Posterior vena cava (tissue), 2 donors: ENCODE data around the gene MAD2L2. TPM values are rescaled to one million over a fixed set of nuclear protein-coding genes. Genes with fewer than 3 reads are reported as not detected.
"Not testable (repeated sequence)": the region's sequence is repeated elsewhere in the genome, so short reads cannot be mapped to it uniquely, and the experiment has no call there.

Source experiments
- DNase-seq: peaks from one replicate; pipeline ENCODE4 v3.0.0-alpha.2; 2020; ENCODE audit warnings: low spot score
- intact Hi-C, 2 donors: fragments of 100-400 bp; cut with DNase I; formaldehyde crosslinking; loops; one replicate each; pipeline versions ENCODE4 v1.14.1 to v1.14.2; 2022 to 2023
- total RNA-seq, 2 donors: library from RNA; stranded (reverse); fragmentation: NEBNext Ultra II Directional; extraction: Animal tissue kit (Norgen Biotek cat#: 25700); gene quantifications; one replicate each; pipeline ENCODE4 v1.2.1, GENCODE V29; 2021
- donor health status: DM: yes; HTN: yes; CAD: no.
- donor health status: DM: yes; HTN: yes; CAD: no.

Gene MAD2L2
- total RNA-seq, 2 donors from 2014 or later, result 18.4 to 22.6 TPM

- intact Hi-C loops, result loop anchor here (5.0 to 10.0 kb wide), 3 partner anchors 311 to 603 kb away; partner anchors contain the start of gene MTOR (in 1 of the 2)
- peak; percentile 94 for DNase-seq
Observed at GRCh38 chr1:11645670-11646265, 35.2 kb downstream of the MAD2L2 start.

- intact Hi-C loops, result loop anchor here (5.0 to 10.0 kb wide), 3 partner anchors 310 to 603 kb away; partner anchors contain the start of gene MTOR (in 1 of the 2)
- no peak for DNase-seq
Observed at GRCh38 chr1:11645270-11645669, 35.7 kb downstream of the MAD2L2 start.

GRCh38 chr1:11643782-11644181 is 37.2 kb downstream of the MAD2L2 start:
- intact Hi-C loops, result loop anchor here (5.0 to 10.0 kb wide), 3 partner anchors 309 to 401 kb away; partner anchors contain the start of gene MTOR (in 1 of the 2)

GRCh38 chr1:11642418-11643017 is 38.4 kb downstream of the MAD2L2 start:
- intact Hi-C loops, result loop anchor here (5.0 to 10.0 kb wide), 3 partner anchors 308 to 400 kb away; partner anchors contain the start of gene MTOR (in 1 of the 2)
- DNase-seq, result not testable (repeated sequence)

More at GRCh38 chr1:11643782-11644181, 37.2 kb downstream of the MAD2L2 start:
- DNase-seq, result no peak

- no peak for DNase-seq
- intact Hi-C loops, result loop anchor here (5.0 to 10.0 kb wide), 3 partner anchors 307 to 400 kb away; partner anchors contain the start of gene MTOR (in 1 of the 2)
Observed at GRCh38 chr1:11641776-11642305, 39.1 kb downstream of the MAD2L2 start.

GRCh38 chr1:11640944-11641343 is 40.0 kb downstream of the MAD2L2 start:
- intact Hi-C loops, result loop anchor here (5.0 to 10.0 kb wide), 3 partner anchors 306 to 399 kb away; partner anchors contain the start of gene MTOR (in 1 of the 2)
- no peak for DNase-seq

GRCh38 chr1:11640101-11640500 is 40.8 kb downstream of the MAD2L2 start:
- intact Hi-C loops, result loop anchor here (5.0 to 10.0 kb wide), 3 partner anchors 305 to 398 kb away; partner anchors contain the start of gene MTOR (in 1 of the 2)
- DNase-seq, result no peak

- intact Hi-C loops, result loop anchor here in 1 of 2 donors (10.0 kb wide), 1 partner anchor 395 kb away; no protein-coding TSS in a partner anchor
- no peak for DNase-seq
Observed at GRCh38 chr1:11639372-11639771, 41.6 kb downstream of the MAD2L2 start.

GRCh38 chr1:11638121-11638520 is 42.8 kb downstream of the MAD2L2 start:
- intact Hi-C loops, result loop anchor here in 1 of 2 donors (10.0 kb wide), 1 partner anchor 393 kb away; no protein-coding TSS in a partner anchor
- DNase-seq, result no peak

- intact Hi-C loops, result loop anchor here in 1 of 2 donors (10.0 kb wide), 1 partner anchor 390 kb away; no protein-coding TSS in a partner anchor
Observed at GRCh38 chr1:11634365-11635192, 46.4 kb downstream of the MAD2L2 start.

GRCh38 chr1:11629184-11630016 is 51.5 kb downstream of the MAD2L2 start:
- intact Hi-C loops, result loop anchor here in 1 of 2 donors (10.0 kb wide), 1 partner anchor 385 kb away; no protein-coding TSS in a partner anchor
- no peak for DNase-seq

More at GRCh38 chr1:11634365-11635192, 46.4 kb downstream of the MAD2L2 start:
- no peak for DNase-seq

- intact Hi-C loops, result no loop called here
- DNase-seq, result no peak
Observed at GRCh38 chr1:11628767-11629166, 52.2 kb downstream of the MAD2L2 start.

GRCh38 chr1:11626551-11626950 is 54.4 kb downstream of the MAD2L2 start:
- intact Hi-C loops, result no loop called here

More at GRCh38 chr1:11626551-11626950, 54.4 kb downstream of the MAD2L2 start:
- DNase-seq, result no peak

Other genes with a start within 250 kb of the MAD2L2 start
- gene DISP3, start 202.0 kb downstream of the MAD2L2 start, total RNA-seq, result not detected
- 1 to 10 TPM; 1.9 to 3.0 TPM for gene FBXO2, start 26.7 kb downstream of the MAD2L2 start, total RNA-seq
- gene FBXO44, start 26.3 kb downstream of the MAD2L2 start, total RNA-seq, result 10 to 100 TPM; 11.6 to 14.1 TPM
- 1 to 10 TPM; 5.5 to 6.0 TPM for gene FBXO6, start 16.9 kb downstream of the MAD2L2 start, total RNA-seq
- gene DRAXIN, start 10.6 kb upstream of the MAD2L2 start, total RNA-seq, result under 1 TPM; 0.05 to 0.09 TPM
- gene AGTRAP, start 55.0 kb upstream of the MAD2L2 start, total RNA-seq, result 10 to 100 TPM; 35.1 to 39.1 TPM
- gene C1orf167, start 81.0 kb upstream of the MAD2L2 start, total RNA-seq, result 1 to 10 TPM; 2.1 to 2.3 TPM
- gene MTHFR, start 124.8 kb upstream of the MAD2L2 start, total RNA-seq, result 10 to 100 TPM; 31.0 to 31.7 TPM
- 10 to 100 TPM; 16.8 to 16.9 TPM for gene CLCN6, start 125.0 kb upstream of the MAD2L2 start, total RNA-seq
- gene NPPA, start 166.6 kb upstream of the MAD2L2 start, total RNA-seq, result 1 to 10 TPM in 1 of 2 donors, not detected in 1; 3.8 TPM
- gene NPPB, start 177.8 kb upstream of the MAD2L2 start, total RNA-seq, result not detected
- 10 to 100 TPM; 34.0 to 39.6 TPM for gene KIAA2013, start 245.3 kb upstream of the MAD2L2 start, total RNA-seq